K562 (cell line): ENCODE measurements around the gene BNIP5. TPM values are rescaled to one million over a fixed set of nuclear protein-coding genes. Genes with fewer than 3 reads are reported as not detected.

Source experiments
- MEF2D ChIP-seq: conservative IDR thresholded peaks from 2 replicates; pipeline ENCODE4 v1.6.1; 2016; ENCODE audit warnings: low read depth, missing genetic modification characterization, missing compliant biosample characterization
- NFE2 ChIP-seq: IDR thresholded peaks from 2 replicates; pipeline ENCODE4 v1.6.1; 2014; ENCODE audit warnings: antibody characterized with exemption, low read depth
- POLR2AphosphoS5 ChIP-seq: IDR thresholded peaks from 2 replicates; pipeline ENCODE4 v1.6.1; 2011; ENCODE audit warnings: mild to moderate bottlenecking, low read depth, low read length, moderate library complexity; ENCODE audit not compliant: control insufficient read depth, insufficient read depth
- POU5F1 ChIP-seq: fragments of 150-350 bp; IDR thresholded peaks from 2 replicates; pipeline ENCODE4 v1.6.1; 2014; ENCODE audit warnings: borderline replicate concordance, low read length, low read depth, mild to moderate bottlenecking; ENCODE audit not compliant: partially characterized antibody
- RNF2 ChIP-seq: sonication (generic); IDR thresholded peaks from 2 replicates; pipeline ENCODE4 v1.6.1; 2016
- SIRT6 ChIP-seq: IDR thresholded peaks from one replicate; pipeline ENCODE4 v1.6.1; 2012; ENCODE audit warnings: low read depth, mild to moderate bottlenecking, control low read depth, inconsistent platforms, low read length, moderate library complexity
- TAF15 ChIP-seq: fragments of 200-400 bp; formaldehyde crosslinking; IDR thresholded peaks from 2 replicates; pipeline ENCODE4 v1.6.1; 2017; ENCODE audit warnings: mild to moderate bottlenecking, low read depth, low read length, moderate library complexity
- XRCC5 ChIP-seq: fragments of 200-400 bp; formaldehyde crosslinking; IDR thresholded peaks from 2 replicates; pipeline ENCODE4 v1.6.1; 2017; ENCODE audit warnings: low read depth, mild to moderate bottlenecking, low read length
- YBX1 ChIP-seq: fragments of 450-650 bp; IDR thresholded peaks from 2 replicates; pipeline ENCODE4 v1.7.1; 2016; ENCODE audit warnings: mild to moderate bottlenecking
- ZEB2 ChIP-seq: fragments of 450-650 bp; IDR thresholded peaks from 2 replicates; pipeline ENCODE4 v1.6.1; 2016
- ZFP30 ChIP-seq: fragments of 250-450 bp; sonication (Bioruptor Pico); IDR thresholded peaks from 2 replicates; pipeline ENCODE4 v1.8.0; 2022; ENCODE audit warnings: moderate library complexity, mild to moderate bottlenecking, inconsistent platforms, borderline replicate concordance
- ZFP36 ChIP-seq: fragments of 150-350 bp; IDR thresholded peaks from 2 replicates; pipeline ENCODE4 v1.6.1; 2018; ENCODE audit warnings: low read length, low read depth; ENCODE audit not compliant: partially characterized antibody
- ZNF175 ChIP-seq: fragments of 200-800 bp; sonication (Bioruptor generic); IDR thresholded peaks from 2 replicates; pipeline ENCODE4 v1.6.1; 2016; ENCODE audit warnings: low read depth, mild to moderate bottlenecking, missing genetic modification characterization, missing compliant biosample characterization
- ZNF77 ChIP-seq: fragments of 250-450 bp; sonication (Bioruptor Pico); IDR thresholded peaks from 2 replicates; pipeline ENCODE4 v1.5.0; 2020
- polyA plus RNA-seq, 8 experiments: library from polyadenylated mRNA; depleted of rRNA in 4 of 8; stranded (reverse) in 5 of 8; unstranded in 3 of 8; fragments of >200 nt; fragmentation: Nextera tagmentation in 2 of 8; fragmentation: Illumina TruSeq in 1 of 8; extraction: Ambion mirVana in 2 of 8; extraction: Trizol in 1 of 8; gene quantifications; 2 replicates each; pipeline versions ENCODE4 v1.2.1 to v1.2.3, GENCODE V29; 2011 to 2014; ENCODE audit warnings: inconsistent platforms in 1 of 8, missing spikeins in 1 of 8
- total RNA-seq, 7 experiments: library from RNA; depleted of rRNA in 6 of 7; stranded (reverse); fragments of >200 nt in 6 of 7; fragmentation: Illumina TruSeq in 2 of 7; extraction: Trizol in 2 of 7; gene quantifications; 2 replicates each; pipeline versions ENCODE4 v1.2.1 to v1.2.3, GENCODE V29; 2011 to 2021; ENCODE audit warnings: low replicate concordance in 1 of 7
- TF ChIP-seq, protein P1 (sequence below): IDR thresholded peaks from 2 replicates; pipeline ENCODE4 v1.6.1; 2016; ENCODE audit warnings: missing genetic modification characterization, missing compliant biosample characterization
- TF ChIP-seq, protein P2 (sequence below): sonication (generic); formaldehyde crosslinking; IDR thresholded peaks from 2 replicates; pipeline ENCODE4 v1.9.0; 2022; ENCODE audit warnings: mild to moderate bottlenecking, missing genetic modification reagents
- TF ChIP-seq, protein P3 (sequence below): fragments of 450-650 bp; formaldehyde crosslinking; IDR thresholded peaks from 2 replicates; pipeline ENCODE4 v1.4.0; 2020; ENCODE audit warnings: mild to moderate bottlenecking, mixed read lengths
- TF ChIP-seq, protein P4 (sequence below): fragments of 250-450 bp; sonication (Bioruptor Pico); IDR thresholded peaks from 2 replicates; pipeline ENCODE4 v1.5.0; 2021
- TF ChIP-seq, protein P5 (sequence below): fragments of 250-450 bp; sonication (Bioruptor Pico); IDR thresholded peaks from 2 replicates; pipeline ENCODE4 v1.8.0; 2021; ENCODE audit warnings: moderate library complexity, mild to moderate bottlenecking, inconsistent platforms

BNIP5 gene
- total and polyA plus RNA-seq, 9 of the 15 experiments (the other 6 are each of a cell fraction or from before 2014, with no cell fraction given), result not detected

DNA sequence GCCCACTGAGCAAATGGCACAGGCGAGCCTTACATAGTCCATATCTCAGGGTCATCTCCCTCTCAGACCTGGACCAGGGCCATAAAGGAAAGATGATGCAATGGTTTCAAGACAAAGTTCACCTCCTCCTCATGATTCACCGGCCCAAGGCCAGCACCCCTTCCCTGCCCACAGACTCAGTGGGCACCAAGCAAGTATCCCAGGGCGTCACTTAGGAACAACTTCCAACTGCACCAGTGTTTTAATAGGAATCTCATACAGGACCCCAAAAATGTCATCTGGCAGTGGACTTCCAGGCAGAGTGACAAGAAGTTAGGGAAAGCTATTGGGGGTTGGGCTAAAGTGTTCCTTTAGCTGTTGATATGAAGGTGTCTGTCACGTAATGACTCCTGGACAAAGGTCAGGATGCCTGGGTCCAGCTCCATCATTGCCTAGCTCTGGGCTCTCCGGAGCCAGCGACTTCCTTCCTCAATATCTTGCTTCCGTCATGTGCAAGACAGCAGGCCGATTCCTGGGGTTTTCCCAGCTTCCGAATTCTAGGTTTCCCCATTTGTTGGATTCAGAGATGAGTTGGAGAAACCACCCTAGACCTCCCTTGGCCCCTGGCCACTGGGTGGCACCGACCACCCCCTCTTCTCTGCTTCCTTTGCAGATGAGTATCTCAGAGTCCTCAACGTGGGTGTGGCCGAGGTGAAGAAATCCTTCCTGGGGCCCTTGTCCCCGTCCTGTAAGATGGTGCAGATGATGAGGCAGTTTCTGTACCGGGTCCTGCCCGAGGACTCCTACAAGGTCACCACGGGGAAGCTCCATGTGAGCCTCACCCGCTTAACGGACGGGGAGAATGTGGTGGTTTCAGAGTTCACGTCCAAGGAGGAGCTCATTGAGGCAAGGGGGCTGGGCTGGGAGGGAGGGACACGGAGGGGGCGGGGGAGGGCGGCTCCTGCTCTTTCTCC lies 45.7 kb downstream of the BNIP5 start (continued):
- TF ChIP-seq ZFP36 (no peak), YBX1 (no peak), SIRT6 (no peak), MEF2D (0 out of 2 replicates have a peak, but pooled peaks have one; percentile 14), NFE2 (peak; percentile 85), POU5F1 (no peak), RNF2 (no peak; the same call in 1 of the 2 replicates), POLR2AphosphoS5 (no peak), ZFP30 (CRISPR knock-in tag) (no peak), TAF15 (no peak), ZEB2 (peak; percentile 51; the same call in 1 of the 2 replicates), XRCC5 (no peak), ZNF175 (CRISPR knock-in tag) (peak; percentile 85; the same call in 1 of the 2 replicates), ZNF77 (CRISPR knock-in tag) (no peak)
- TF ChIP-seq, protein P1, sequence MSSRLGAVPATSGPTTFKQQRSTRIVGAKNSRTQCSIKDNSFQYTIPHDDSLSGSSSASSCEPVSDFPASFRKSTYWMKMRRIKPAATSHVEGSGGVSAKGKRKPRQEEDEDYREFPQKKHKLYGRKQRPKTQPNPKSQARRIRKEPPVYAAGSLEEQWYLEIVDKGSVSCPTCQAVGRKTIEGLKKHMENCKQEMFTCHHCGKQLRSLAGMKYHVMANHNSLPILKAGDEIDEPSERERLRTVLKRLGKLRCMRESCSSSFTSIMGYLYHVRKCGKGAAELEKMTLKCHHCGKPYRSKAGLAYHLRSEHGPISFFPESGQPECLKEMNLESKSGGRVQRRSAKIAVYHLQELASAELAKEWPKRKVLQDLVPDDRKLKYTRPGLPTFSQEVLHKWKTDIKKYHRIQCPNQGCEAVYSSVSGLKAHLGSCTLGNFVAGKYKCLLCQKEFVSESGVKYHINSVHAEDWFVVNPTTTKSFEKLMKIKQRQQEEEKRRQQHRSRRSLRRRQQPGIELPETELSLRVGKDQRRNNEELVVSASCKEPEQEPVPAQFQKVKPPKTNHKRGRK, result no peak
- TF ChIP-seq, protein P2, sequence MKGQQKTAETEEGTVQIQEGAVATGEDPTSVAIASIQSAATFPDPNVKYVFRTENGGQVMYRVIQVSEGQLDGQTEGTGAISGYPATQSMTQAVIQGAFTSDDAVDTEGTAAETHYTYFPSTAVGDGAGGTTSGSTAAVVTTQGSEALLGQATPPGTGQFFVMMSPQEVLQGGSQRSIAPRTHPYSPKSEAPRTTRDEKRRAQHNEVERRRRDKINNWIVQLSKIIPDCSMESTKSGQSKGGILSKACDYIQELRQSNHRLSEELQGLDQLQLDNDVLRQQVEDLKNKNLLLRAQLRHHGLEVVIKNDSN (CRISPR knock-in tag), result no peak
- TF ChIP-seq, protein P3, sequence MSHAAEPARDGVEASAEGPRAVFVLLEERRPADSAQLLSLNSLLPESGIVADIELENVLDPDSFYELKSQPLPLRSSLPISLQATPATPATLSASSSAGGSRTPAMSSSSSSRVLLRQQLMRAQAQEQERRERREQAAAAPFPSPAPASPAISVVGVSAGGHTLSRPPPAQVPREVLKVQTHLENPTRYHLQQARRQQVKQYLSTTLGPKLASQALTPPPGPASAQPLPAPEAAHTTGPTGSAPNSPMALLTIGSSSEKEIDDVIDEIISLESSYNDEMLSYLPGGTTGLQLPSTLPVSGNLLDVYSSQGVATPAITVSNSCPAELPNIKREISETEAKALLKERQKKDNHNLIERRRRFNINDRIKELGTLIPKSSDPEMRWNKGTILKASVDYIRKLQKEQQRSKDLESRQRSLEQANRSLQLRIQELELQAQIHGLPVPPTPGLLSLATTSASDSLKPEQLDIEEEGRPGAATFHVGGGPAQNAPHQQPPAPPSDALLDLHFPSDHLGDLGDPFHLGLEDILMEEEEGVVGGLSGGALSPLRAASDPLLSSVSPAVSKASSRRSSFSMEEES, result no peak
- TF ChIP-seq, protein P4, sequence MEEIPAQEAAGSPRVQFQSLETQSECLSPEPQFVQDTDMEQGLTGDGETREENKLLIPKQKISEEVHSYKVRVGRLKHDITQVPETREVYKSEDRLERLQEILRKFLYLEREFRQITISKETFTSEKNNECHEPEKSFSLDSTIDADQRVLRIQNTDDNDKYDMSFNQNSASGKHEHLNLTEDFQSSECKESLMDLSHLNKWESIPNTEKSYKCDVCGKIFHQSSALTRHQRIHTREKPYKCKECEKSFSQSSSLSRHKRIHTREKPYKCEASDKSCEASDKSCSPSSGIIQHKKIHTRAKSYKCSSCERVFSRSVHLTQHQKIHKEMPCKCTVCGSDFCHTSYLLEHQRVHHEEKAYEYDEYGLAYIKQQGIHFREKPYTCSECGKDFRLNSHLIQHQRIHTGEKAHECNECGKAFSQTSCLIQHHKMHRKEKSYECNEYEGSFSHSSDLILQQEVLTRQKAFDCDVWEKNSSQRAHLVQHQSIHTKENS (CRISPR knock-in tag), result no peak
- TF ChIP-seq, protein P5, sequence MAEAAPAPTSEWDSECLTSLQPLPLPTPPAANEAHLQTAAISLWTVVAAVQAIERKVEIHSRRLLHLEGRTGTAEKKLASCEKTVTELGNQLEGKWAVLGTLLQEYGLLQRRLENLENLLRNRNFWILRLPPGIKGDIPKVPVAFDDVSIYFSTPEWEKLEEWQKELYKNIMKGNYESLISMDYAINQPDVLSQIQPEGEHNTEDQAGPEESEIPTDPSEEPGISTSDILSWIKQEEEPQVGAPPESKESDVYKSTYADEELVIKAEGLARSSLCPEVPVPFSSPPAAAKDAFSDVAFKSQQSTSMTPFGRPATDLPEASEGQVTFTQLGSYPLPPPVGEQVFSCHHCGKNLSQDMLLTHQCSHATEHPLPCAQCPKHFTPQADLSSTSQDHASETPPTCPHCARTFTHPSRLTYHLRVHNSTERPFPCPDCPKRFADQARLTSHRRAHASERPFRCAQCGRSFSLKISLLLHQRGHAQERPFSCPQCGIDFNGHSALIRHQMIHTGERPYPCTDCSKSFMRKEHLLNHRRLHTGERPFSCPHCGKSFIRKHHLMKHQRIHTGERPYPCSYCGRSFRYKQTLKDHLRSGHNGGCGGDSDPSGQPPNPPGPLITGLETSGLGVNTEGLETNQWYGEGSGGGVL, result no peak
